Measurements from ENCODE around the gene ST6GALNAC4.
A peak's percentile ranks its signal among the peaks of the same experiment; 100 is the strongest.

The ST6GALNAC4 gene

GRCh38 chr9:127915801-127916719 lies 781 bp downstream of the ST6GALNAC4 start:
- H3K4me3 Mint-ChIP-seq = peak overlapping the region; percentile 81
- H3K4me1 Mint-ChIP-seq = peaks cover 62% of the 10 kb centered on the region
- DNase-seq (ENCODE audit: low spot score in 2 of 2) (peak in 1 of 2 donors; percentile 65), ATAC-seq (no peak)
- H3K36me3 Mint-ChIP-seq = peaks cover 43% of the 10 kb centered on the region
- H3K9me3 Mint-ChIP-seq = no peaks in the 10 kb centered on the region
- H3K27ac Mint-ChIP-seq = peak overlapping the region; percentile 85

- peak overlapping the region; percentile 85 for H3K27ac Mint-ChIP-seq
- H3K9me3 Mint-ChIP-seq = no peaks in the 10 kb centered on the region
- H3K4me3 Mint-ChIP-seq = peak overlapping the region; percentile 81
- H3K4me1 Mint-ChIP-seq = peaks cover 69% of the 10 kb centered on the region
- ATAC-seq (no peak), DNase-seq (ENCODE audit: low spot score in 2 of 2) (no peak)
- peaks cover 50% of the 10 kb centered on the region for H3K36me3 Mint-ChIP-seq
These were observed 1.5 kb downstream of the ST6GALNAC4 start for GRCh38 chr9:127915325-127915752.

DNA sequence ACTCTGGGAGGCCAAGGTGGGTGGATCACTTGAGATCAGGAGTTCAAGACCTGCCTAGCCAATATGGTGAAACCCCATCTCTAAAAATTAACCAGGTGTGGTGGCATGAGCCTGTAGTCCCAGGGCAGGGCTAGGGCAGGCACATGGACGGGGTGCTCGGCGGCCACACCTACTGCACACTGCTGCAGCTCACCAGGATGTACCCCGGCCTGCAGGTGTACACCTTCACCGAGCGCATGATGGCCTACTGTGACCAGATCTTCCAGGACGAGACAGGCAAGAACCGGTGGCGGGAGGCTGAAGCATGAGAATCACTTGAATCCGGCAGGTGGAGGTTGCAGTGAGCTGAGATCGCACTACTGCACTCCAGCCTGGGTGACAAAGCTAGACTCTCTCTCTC lies 3.2 kb downstream of the ST6GALNAC4 start:
- no peak overlapping the region for H3K4me3 Mint-ChIP-seq
- H3K36me3 Mint-ChIP-seq = peaks cover 60% of the 10 kb centered on the region

GRCh38 chr9:127912882-127913281 lies 4.0 kb downstream of the ST6GALNAC4 start:
- Mint-ChIP-seq H3K27ac (peak overlapping the region; percentile 77), H3K9me3 (no peaks in the 10 kb centered on the region), H3K36me3 (peaks cover 64% of the 10 kb centered on the region), H3K4me1 (peaks cover 47% of the 10 kb centered on the region), H3K4me3 (no peak overlapping the region)
- DNase-seq (ENCODE audit: low spot score in 2 of 2) (no peak), ATAC-seq (no peak)

More for the DNA sequence above, 3.2 kb downstream of the ST6GALNAC4 start:
- Mint-ChIP-seq H3K4me1 (peaks cover 55% of the 10 kb centered on the region), H3K9me3 (no peaks in the 10 kb centered on the region), H3K27ac (no peak overlapping the region)
- ATAC-seq (no peak), DNase-seq (ENCODE audit: low spot score in 2 of 2) (no peak)

GRCh38 chr9:127912296-127912695 lies 4.5 kb downstream of the ST6GALNAC4 start:
- no peak for ATAC-seq
- Mint-ChIP-seq H3K27ac (peak overlapping the region; percentile 95), H3K36me3 (peaks cover 64% of the 10 kb centered on the region), H3K4me3 (no peak overlapping the region), H3K9me3 (no peaks in the 10 kb centered on the region), H3K4me1 (peaks cover 41% of the 10 kb centered on the region)
- DNase-seq (ENCODE audit: low spot score in 2 of 2) = no peak

DNA sequence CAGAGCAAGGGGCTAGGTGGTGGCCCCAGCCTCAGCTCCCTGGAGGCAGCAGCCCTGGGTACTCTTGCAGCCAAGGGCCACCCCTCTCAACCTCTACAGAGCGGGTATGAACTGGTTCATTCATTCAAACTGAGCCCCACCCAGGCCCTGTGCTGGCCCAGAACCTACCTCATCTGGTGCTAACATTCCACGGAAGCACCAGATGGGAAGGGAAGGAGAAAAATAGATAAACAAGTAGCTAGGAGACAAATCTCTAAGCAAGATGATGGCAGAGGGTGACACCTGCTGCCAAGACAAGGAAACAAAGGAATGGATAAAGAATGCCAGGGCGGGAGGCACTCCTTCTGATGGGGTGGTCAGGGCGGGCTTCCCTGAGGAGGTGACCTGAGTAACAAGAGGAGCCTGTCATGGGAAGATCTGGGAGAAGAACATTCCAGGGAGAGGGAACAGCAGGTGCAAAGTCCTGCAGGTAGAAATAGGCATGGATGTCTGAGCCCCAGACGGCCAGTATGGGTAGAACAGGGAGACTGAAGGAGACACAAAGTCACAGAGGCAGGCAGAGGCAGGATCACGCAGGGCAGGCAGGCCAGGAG lies 6.1 kb downstream of the ST6GALNAC4 start:
- Mint-ChIP-seq H3K36me3 (peaks cover 76% of the 10 kb centered on the region), H3K9me3 (no peaks in the 10 kb centered on the region), H3K27ac (peak overlapping the region; percentile 95), H3K4me1 (peaks cover 48% of the 10 kb centered on the region), H3K4me3 (peak overlapping the region; percentile 27)
- ATAC-seq (no peak), DNase-seq (ENCODE audit: low spot score in 2 of 2) (no peak)

DNA sequence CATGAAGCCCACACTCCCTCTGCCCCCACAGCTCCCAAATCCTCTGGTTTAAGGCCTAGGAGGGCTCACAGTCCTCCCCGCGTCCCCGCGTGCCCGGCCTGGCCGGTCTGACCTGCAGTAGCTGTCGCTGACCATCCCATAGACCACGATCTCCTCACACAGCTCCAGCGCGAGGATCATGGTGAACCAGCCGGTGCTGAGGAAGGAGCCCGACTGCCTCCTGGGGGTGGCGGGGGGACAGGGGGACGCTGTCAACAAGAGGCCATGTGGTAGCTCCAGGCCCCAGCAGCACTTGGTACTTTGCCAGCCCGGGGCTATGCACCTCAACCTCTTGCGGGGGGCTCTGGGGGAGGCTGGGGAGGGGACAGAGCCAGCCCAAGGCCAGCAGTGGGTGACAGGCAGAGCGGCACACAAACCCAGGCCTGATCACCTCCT lies 7.0 kb downstream of the ST6GALNAC4 start:
- Mint-ChIP-seq H3K4me1 (peaks cover 48% of the 10 kb centered on the region), H3K36me3 (peaks cover 80% of the 10 kb centered on the region), H3K9me3 (no peaks in the 10 kb centered on the region), H3K27ac (peak overlapping the region; percentile 95), H3K4me3 (no peak overlapping the region)
- DNase-seq (ENCODE audit: low spot score in 2 of 2) (no peak), ATAC-seq (no peak)

DNA sequence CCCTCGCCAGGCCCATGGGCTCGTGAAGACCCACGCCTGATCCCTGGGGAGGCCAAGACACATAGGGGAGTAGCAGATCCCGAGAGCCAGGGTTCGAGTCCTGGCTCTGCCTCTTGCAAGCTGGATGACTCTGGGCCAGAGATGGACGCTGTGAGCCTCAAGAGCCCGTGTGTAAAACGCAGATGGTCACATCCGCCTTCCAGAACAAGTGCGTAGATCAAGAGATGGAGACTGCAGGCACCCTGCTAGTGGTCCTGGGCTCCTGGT lies 8.2 kb downstream of the ST6GALNAC4 start:
- DNase-seq (ENCODE audit: low spot score in 2 of 2) (no peak), ATAC-seq (no peak)
- H3K4me1 Mint-ChIP-seq = peaks cover 58% of the 10 kb centered on the region
- H3K9me3 Mint-ChIP-seq = no peaks in the 10 kb centered on the region
- H3K4me3 Mint-ChIP-seq = no peak overlapping the region
- peaks cover 79% of the 10 kb centered on the region for H3K36me3 Mint-ChIP-seq
- H3K27ac Mint-ChIP-seq = peak overlapping the region; percentile 58

DNA sequence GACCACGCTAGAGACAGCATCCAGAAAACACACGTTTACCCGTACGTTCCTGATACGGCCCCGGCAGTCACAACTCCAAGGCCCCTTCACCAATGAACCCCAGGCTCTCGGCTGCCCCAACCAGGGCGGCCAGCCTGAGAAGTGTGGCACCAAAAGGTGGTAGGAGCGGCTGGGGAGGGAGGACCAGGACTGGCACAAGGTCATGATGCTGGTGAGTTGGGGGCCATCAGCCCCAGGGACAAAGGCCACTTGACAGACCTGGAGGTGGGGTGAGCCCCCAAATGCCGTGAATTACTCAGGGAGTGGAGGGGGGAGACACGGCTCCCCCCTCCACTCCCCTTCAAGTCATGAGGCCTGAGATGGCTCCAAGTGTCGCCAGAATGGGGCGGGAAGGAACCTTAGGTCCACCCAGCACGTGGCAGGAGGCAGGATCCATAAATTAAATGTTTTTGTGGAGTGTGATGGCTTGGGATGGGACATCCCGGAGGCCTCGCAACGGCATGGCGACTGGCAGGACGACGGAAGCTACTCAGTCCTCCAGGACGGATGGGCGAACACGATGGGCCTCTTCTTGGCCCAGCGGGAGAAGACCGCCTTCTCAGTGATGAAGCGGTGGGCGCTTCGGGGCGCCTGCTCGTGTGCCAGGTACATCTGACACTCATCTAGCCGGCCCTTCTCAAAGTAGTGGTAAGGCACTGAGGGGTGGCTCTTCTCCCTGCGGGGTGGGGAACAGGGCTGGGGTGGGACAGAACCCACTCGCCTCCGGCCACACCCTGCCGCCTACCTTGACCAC lies 8.8 kb downstream of the ST6GALNAC4 start:
- DNase-seq (ENCODE audit: low spot score in 2 of 2) = no peak
- Mint-ChIP-seq H3K4me3 (no peak overlapping the region), H3K36me3 (peaks cover 79% of the 10 kb centered on the region), H3K9me3 (no peaks in the 10 kb centered on the region), H3K4me1 (peaks cover 60% of the 10 kb centered on the region), H3K27ac (peak overlapping the region; percentile 58)
- ATAC-seq = no peak

DNA sequence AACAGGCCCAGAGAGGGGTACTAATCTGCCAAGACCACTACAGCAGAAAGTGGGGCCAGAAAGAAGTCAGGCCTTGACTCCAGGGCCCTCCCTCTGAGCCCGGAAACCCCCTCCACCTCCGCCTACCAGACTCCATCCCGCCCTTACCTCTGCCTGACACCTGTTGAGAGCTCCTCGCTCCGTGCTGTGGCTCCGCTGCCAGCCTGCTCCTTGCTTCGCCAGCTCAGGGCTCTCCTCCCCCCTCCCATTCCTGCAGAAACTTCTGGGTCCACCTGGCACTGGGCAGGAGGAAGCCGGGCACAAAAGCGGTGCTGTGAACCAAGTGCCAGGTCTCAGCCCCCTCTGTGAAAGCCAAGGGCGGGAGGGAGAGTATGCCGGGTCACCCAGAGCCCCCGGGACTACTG lies 11.1 kb downstream of the ST6GALNAC4 start:
- peak overlapping the region; percentile 92 for H3K4me3 Mint-ChIP-seq
- ATAC-seq (peak; percentile 61), DNase-seq (ENCODE audit: low spot score in 2 of 2) (peak in 1 of 2 donors; percentile 74)
- peaks cover 48% of the 10 kb centered on the region for H3K4me1 Mint-ChIP-seq
- H3K27ac Mint-ChIP-seq = peak overlapping the region; percentile 99
- H3K9me3 Mint-ChIP-seq = no peaks in the 10 kb centered on the region
- peaks cover 66% of the 10 kb centered on the region for H3K36me3 Mint-ChIP-seq

GRCh38 chr9:127905004-127905728 lies 11.7 kb downstream of the ST6GALNAC4 start:
- ATAC-seq (peak; percentile 70), DNase-seq (ENCODE audit: low spot score in 2 of 2) (peak in 1 of 2 donors; percentile 76)
- H3K4me1 Mint-ChIP-seq = peaks cover 43% of the 10 kb centered on the region
- H3K27ac Mint-ChIP-seq = peak overlapping the region; percentile 99
- peaks cover 65% of the 10 kb centered on the region for H3K36me3 Mint-ChIP-seq
- no peaks in the 10 kb centered on the region for H3K9me3 Mint-ChIP-seq
- H3K4me3 Mint-ChIP-seq = peak overlapping the region; percentile 92

- Mint-ChIP-seq H3K9me3 (no peaks in the 10 kb centered on the region), H3K36me3 (peaks cover 66% of the 10 kb centered on the region), H3K4me1 (peaks cover 43% of the 10 kb centered on the region), H3K27ac (peak overlapping the region; percentile 99), H3K4me3 (peak overlapping the region; percentile 92)
- DNase-seq (ENCODE audit: low spot score in 2 of 2) (peak in 1 of 2 donors; percentile 58), ATAC-seq (peak; percentile 1)
These were observed 12.3 kb downstream of the ST6GALNAC4 start for GRCh38 chr9:127904561-127905003.

GRCh38 chr9:127903557-127904475 lies 13.0 kb downstream of the ST6GALNAC4 start:
- DNase-seq (ENCODE audit: low spot score in 2 of 2) (peak; percentile 66 to 90), ATAC-seq (peak; percentile 58)
- peaks cover 43% of the 10 kb centered on the region for H3K4me1 Mint-ChIP-seq
- H3K9me3 Mint-ChIP-seq = no peaks in the 10 kb centered on the region
- peak overlapping the region; percentile 99 for H3K27ac Mint-ChIP-seq
- H3K36me3 Mint-ChIP-seq = peaks cover 65% of the 10 kb centered on the region
- H3K4me3 Mint-ChIP-seq = peak overlapping the region; percentile 92

Data from stimulated activated effector memory CD8-positive, alpha-beta T cell treated with anti-CD3 and anti-CD28 coated beads, Interleukin-12 subunit alpha, Interleukin-12 subunit beta, amount 100 ng/mL, for 72 hours (primary cell).